ENCODE data around the gene MRPS23. TPM values are rescaled to one million over a fixed set of nuclear protein-coding genes. Genes with fewer than 3 reads are reported as not detected.

Gene MRPS23
- total and polyA plus RNA-seq, 2 of the 13 experiments (the other 11 are each of a cell fraction or from before 2014, with no cell fraction given): 63.2 to 181 TPM

DNA sequence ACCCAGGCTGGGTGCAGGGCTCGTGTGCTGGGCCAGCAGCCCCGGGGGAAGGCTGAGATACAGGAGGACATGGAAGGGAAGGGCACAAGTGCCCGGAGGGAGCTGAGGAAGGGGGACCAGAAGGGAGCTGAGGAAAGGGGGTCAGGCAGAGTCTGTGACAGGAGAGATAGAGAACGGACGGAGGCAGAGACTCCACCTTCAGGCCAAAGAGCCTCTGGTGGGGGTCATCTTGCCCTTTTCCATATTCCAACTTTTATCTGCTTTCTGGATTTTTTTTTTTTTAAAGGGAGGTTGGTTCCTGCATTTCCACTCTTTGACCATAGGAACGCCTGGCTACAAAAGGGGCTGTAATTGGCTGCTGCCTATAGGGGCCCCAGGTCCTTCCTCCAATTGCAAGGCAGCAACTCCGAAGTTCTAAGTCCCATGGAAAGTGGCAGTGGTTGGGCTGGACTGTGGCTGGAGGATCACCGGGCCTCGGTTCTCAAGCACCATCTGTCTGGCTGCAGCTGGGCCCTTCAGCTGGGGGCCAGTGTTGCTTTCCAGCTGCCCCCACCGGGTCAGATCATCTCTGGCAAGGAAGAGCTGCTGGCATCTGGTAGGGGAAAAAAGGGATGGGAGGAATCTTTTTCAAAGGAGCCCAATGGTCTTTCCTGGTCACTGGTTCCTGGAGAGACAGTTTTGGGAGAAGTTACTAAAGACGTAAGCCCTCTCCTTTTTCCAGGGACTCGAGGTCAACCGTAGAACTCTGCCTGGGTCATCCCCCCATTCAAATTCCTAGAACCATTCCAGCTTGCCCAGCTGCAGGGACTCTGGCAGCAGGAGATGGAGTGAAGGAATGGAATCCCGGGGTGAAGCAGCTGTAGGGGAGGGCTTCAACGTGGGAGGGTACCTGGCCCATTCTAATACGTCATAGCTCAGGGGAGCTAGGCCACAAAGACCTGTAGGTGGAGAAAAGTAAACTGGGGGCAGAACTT lies 13.1 kb upstream of the MRPS23 start (continued):
- TF ChIP-seq THAP11 (CRISPR knock-in tag; IDR thresholded peaks at IDR 0.05) (peak; percentile 78), NCOA2 (CRISPR knock-in tag; IDR thresholded peaks at IDR 0.05) (no peak), IKZF1 (IDR thresholded peaks at IDR 0.05) (no peak), RELA (CRISPR knock-in tag; IDR thresholded peaks at IDR 0.05) (no peak), RFX3 (CRISPR knock-in tag; IDR thresholded peaks at IDR 0.05) (0 out of 2 replicates have a peak, but pooled peaks have one; percentile 4), CAMTA2 (CRISPR knock-in tag; IDR thresholded peaks at IDR 0.05; ENCODE audit: borderline replicate concordance) (peak; percentile 84; the same call in 1 of the 2 replicates), ZNF160 (CRISPR knock-in tag; IDR thresholded peaks at IDR 0.05) (peak; percentile 46; the same call in 1 of the 2 replicates), ZNF883 (CRISPR knock-in tag; IDR thresholded peaks at IDR 0.05; ENCODE audit: not compliant biosample characterization) (no peak), RFXAP (CRISPR knock-in tag; IDR thresholded peaks at IDR 0.05; ENCODE audit: borderline replicate concordance) (peak; percentile 82), ZNF775 (CRISPR knock-in tag; IDR thresholded peaks at IDR 0.05; ENCODE audit: borderline replicate concordance) (0 out of 2 replicates have a peak, but pooled peaks have one; percentile 58), ISL2 (CRISPR knock-in tag; IDR thresholded peaks at IDR 0.05) (no peak), GZF1 (CRISPR knock-in tag; IDR thresholded peaks at IDR 0.05) (no peak), PAX8 (CRISPR knock-in tag; IDR thresholded peaks at IDR 0.05; ENCODE audit: borderline replicate concordance) (no peak), ZKSCAN1 (IDR thresholded peaks at IDR 0.05; ENCODE audit: low read length) (no peak), ARNTL (CRISPR knock-in tag; IDR thresholded peaks at IDR 0.05) (no peak)
- TF ChIP-seq, protein P1, sequence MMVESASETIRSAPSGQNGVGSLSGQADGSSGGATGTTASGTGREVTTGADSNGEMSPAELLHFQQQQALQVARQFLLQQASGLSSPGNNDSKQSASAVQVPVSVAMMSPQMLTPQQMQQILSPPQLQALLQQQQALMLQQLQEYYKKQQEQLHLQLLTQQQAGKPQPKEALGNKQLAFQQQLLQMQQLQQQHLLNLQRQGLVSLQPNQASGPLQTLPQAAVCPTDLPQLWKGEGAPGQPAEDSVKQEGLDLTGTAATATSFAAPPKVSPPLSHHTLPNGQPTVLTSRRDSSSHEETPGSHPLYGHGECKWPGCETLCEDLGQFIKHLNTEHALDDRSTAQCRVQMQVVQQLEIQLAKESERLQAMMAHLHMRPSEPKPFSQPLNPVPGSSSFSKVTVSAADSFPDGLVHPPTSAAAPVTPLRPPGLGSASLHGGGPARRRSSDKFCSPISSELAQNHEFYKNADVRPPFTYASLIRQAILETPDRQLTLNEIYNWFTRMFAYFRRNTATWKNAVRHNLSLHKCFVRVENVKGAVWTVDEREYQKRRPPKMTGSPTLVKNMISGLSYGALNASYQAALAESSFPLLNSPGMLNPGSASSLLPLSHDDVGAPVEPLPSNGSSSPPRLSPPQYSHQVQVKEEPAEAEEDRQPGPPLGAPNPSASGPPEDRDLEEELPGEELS (CRISPR knock-in tag; IDR thresholded peaks at IDR 0.05): no peak
- TF ChIP-seq, protein P2, sequence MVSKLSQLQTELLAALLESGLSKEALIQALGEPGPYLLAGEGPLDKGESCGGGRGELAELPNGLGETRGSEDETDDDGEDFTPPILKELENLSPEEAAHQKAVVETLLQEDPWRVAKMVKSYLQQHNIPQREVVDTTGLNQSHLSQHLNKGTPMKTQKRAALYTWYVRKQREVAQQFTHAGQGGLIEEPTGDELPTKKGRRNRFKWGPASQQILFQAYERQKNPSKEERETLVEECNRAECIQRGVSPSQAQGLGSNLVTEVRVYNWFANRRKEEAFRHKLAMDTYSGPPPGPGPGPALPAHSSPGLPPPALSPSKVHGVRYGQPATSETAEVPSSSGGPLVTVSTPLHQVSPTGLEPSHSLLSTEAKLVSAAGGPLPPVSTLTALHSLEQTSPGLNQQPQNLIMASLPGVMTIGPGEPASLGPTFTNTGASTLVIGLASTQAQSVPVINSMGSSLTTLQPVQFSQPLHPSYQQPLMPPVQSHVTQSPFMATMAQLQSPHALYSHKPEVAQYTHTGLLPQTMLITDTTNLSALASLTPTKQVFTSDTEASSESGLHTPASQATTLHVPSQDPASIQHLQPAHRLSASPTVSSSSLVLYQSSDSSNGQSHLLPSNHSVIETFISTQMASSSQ (IDR thresholded peaks at IDR 0.05; ENCODE audit: low read depth): no peak; the same call in 1 of the 2 replicates
- TF ChIP-seq, protein P2 (CRISPR knock-in tag; IDR thresholded peaks at IDR 0.05; ENCODE audit: borderline replicate concordance): no peak
- TF ChIP-seq, protein P3, sequence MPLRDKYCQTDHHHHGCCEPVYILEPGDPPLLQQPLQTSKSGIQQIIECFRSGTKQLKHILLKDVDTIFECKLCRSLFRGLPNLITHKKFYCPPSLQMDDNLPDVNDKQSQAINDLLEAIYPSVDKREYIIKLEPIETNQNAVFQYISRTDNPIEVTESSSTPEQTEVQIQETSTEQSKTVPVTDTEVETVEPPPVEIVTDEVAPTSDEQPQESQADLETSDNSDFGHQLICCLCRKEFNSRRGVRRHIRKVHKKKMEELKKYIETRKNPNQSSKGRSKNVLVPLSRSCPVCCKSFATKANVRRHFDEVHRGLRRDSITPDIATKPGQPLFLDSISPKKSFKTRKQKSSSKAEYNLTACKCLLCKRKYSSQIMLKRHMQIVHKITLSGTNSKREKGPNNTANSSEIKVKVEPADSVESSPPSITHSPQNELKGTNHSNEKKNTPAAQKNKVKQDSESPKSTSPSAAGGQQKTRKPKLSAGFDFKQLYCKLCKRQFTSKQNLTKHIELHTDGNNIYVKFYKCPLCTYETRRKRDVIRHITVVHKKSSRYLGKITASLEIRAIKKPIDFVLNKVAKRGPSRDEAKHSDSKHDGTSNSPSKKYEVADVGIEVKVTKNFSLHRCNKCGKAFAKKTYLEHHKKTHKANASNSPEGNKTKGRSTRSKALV (CRISPR knock-in tag; IDR thresholded peaks at IDR 0.05): no peak
- TF ChIP-seq, protein P4, sequence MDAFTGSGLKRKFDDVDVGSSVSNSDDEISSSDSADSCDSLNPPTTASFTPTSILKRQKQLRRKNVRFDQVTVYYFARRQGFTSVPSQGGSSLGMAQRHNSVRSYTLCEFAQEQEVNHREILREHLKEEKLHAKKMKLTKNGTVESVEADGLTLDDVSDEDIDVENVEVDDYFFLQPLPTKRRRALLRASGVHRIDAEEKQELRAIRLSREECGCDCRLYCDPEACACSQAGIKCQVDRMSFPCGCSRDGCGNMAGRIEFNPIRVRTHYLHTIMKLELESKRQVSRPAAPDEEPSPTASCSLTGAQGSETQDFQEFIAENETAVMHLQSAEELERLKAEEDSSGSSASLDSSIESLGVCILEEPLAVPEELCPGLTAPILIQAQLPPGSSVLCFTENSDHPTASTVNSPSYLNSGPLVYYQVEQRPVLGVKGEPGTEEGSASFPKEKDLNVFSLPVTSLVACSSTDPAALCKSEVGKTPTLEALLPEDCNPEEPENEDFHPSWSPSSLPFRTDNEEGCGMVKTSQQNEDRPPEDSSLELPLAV (CRISPR knock-in tag; conservative IDR thresholded peaks at IDR 0.05; ENCODE audit: low read depth): no peak

All from HepG2 (cell line).